Fibroblast of upper back skin (primary cell): ENCODE measurements around the gene LRRK1.
A peak's percentile ranks its signal among the peaks of the same experiment; 100 is the strongest.

ENCODE experiments used
- DNase-seq: peaks from one replicate; pipeline ENCODE4 v3.0.0-alpha.2; 2013

Gene LRRK1

DNA sequence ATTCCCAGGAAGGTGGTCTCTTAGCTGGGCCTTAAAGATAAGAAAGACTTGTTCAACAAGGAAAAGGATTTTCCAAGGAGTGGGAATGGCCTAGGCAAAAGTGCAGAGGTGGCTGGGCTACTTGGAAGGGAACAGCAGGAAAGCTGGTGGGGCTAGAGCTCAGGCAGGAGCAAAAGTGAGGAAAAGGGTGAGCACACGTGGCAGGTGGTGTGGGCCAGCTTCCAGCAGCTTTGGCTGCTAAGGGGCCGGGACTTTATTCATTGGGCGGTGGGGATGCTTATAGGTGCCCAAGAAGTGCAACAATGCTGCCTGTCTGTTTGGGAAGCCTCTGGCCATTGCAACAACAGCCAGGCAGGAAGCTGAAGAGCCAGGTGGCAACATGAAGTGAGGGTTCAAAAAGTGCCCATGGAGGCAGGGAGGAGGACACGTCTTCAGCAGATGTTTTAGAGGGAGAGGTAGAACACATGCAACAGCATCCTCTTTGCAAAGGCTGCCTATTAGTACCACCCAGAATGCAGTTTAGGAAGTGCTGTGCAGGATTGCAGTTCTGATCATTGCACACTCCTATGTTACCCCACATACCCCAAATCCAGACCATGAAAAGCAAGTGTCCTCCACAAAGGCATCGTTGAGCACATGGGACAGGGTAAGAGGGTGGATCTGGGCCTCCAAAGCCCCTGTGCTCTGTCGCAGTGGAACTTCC is 25.7 kb upstream of the LRRK1 start:
- DNase-seq: no peak

DNA sequence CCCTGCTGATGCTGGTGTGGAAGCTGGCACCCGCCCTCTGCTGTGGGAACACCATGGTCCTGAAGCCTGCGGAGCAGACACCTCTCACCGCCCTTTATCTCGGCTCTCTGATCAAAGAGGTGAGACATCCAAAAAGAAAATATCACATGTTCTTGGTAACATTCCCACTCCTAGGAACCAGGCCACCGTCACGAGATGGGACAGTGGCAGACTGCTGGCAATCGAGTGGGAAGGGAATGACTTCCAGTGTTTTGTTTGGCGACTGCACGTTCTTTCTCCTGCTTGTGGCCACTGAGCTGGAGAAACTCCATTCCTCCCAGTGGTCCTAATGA is 25.2 kb upstream of the LRRK1 start:
- DNase-seq: no peak

DNA sequence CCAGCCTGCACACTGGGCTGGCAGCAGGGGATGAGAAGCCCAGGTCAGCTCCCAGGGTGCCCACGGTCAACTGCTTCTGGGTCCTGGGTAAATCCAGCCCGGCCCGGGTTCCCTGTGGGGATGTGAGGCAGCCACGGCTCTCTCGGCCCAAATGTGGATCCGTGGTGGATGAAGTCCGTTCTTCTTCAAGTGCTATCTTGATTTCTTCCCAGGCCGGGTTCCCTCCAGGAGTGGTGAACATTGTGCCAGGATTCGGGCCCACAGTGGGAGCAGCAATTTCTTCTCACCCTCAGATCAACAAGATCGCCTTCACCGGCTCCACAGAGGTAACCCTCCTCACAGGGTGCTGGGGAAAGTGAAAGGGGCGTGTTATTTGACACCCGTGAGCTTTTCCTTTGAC is 23.4 kb upstream of the LRRK1 start:
- DNase-seq: no peak

DNA sequence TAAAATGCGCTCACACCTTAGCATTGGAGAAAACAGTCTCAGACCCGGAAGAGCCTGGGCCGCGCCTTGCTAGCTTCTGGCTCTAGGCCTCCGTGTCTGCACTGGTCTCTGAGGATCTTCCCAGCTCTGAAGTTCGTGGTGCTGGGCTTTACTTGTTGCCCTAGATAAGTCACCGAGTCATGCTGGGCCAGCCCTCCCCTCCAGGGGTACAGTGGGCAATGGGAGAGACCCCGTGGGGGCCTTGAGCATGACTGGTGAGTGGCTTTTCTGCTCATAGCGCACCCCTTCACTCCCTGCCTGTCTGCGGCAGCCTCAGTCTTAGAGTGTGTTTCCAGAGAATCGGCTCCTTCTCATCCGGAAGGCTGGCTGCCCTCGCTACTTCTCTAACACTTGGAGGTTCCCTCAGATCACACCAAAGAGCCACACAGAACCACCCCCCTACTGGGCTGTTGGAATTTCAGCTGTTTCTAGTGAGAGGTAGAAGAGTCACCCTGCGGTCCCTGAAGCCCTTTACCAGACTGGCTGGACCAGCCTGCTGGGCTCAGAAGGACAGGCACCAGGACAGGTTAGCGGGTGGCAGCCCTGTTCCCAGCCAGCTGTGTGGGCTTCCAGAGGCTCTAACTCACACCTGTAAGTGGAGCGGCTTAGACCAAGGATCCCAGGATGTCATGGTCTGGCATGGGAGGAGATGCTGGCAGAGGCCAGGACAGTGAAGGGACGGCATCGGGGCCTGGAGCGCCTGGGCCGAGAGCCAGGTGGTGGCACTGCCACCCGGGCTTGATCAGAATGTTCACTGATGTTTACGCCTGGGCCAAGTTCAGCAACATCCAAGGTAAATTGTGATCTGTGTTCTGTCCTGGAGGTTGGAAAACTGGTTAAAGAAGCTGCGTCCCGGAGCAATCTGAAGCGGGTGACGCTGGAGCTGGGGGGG is 21.7 kb upstream of the LRRK1 start:
- no peak for DNase-seq

DNA sequence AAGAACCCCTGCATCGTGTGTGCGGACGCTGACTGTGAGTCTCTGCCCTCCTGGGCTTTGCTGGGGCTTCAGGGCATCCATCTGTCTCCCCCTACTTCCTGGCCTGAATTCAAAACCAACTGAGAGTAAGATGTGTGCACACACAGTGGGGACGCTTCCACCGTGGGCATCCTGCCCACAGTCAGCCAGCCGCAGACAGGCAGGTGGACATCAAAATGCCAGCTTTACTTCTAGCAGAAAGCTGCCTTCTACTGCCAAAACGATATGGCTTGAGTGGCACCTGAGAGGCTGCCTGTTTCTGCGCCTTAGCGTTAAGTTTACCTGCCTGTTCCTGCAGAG is 21.0 kb upstream of the LRRK1 start:
- no peak for DNase-seq

DNA sequence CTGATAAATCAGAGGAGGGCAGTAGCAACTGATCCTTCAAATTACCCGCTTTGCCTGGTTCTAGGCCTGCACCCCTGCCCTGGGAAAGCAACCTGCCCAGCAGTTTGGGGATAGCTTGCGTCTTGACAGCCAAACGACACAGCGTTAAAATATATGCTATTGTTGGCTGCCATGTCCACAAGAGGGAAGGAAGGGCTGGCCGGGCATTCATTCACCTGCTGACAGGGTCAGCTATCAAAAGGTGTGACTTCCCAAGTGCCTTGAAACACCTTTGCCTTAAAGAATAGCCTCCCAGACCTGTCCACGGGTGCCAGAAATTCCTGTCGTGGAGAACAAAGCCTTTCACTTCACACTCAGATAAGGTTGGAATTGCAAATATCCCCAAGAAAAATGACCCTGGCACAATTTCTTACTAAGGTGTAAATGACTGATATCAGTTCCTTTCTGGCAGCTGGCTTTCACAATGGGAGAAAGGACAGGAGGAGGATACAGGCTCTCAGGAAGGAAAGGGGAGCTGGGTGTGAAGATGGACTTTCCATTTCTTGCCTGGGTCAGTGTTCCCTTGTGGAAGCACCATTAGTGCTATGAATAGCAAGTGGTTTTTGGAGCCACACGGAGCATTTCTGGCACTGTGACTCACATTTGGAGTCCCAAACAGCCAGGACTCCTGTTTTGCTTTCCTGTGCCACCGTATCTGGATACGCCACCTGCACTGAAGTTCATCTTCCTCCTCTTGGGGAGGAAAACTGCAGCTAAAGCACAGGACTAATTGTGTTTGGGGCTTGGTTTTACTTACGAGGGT is 20.3 kb upstream of the LRRK1 start:
- DNase-seq: no peak

DNA sequence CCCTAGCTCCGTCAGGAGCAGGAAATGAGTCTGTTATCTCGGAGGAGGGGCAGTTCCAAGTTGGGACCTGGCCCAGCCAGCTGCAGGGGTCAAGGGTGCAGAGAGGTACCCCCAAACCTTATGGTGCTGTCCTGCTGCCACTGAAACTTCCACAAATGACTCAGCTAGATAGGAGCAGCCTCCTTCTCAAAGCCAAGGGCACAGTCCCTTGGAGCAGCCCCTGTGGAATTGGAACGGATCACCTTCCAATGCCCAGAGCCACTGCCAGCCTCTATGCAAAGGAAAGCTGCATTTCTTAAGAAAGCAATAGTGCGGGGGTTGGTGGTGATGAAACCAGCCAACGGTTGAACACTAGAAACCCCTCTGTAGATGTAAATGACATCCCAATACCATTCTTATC is 19.6 kb upstream of the LRRK1 start:
- DNase-seq: no peak

DNA sequence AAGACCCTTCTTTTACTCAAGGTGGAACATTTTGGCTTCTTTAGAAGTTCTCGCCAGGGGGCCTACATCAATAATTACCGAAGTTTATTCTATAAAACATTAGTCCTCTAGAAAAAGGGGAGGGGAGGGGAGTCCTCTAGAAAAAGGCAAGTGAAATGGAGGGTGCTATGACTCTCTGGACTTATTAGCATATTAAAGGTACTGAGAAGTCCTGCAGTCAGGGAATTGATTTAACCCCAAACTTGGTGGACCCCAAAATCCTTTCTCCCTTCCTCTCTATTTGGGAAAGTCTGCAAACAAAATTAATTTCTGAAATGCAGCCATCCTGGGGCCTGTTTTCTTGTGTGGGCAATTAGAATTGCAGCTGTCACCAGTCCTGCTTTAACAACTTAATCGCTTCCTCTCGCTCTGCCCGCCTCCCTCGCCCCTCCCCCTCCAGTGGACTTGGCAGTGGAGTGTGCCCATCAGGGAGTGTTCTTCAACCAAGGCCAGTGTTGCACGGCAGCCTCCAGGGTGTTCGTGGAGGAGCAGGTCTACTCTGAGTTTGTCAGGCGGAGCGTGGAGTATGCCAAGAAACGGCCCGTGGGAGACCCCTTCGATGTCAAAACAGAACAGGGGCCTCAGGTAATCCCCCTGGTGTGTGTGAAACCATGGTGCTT is 18.9 kb upstream of the LRRK1 start:
- DNase-seq: no peak

DNA sequence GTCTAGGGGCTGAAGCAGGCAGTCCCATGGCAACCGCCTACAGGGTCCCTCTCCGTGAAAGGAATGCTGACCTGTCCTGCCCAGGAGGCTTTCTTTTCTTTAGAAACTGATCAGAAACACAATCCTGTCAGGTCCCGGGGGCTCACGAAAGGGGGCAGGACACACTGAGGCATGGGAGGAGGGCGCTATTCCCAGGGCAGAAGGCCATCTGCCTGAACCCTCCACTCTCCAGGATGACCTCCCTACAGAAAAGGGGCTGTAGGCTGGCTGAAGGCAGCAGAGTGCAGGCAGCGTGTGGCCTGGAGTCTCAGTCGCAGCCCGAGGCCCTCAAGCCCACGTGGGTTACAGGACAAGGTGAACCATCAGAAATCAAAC is 18.4 kb upstream of the LRRK1 start:
- DNase-seq: no peak

DNA sequence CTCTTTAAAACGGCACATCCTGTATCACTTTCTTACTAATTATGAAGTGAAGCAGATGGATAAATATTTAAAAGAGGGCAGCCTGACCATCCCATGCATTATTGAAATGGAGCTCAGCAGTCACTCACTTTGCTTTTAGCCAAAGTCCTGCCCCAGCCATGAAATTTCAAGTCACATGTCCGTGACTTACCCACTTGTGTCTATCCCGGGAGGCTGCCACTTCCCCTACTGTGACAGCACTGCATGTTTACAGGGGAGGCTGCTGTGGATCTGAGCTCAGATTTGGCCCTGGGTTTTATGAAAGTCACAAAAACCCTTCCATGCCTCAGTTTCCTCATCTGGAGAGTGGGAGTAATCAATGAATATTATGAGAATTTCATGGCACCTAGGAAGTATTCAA is 17.9 kb upstream of the LRRK1 start:
- DNase-seq: no peak

DNA sequence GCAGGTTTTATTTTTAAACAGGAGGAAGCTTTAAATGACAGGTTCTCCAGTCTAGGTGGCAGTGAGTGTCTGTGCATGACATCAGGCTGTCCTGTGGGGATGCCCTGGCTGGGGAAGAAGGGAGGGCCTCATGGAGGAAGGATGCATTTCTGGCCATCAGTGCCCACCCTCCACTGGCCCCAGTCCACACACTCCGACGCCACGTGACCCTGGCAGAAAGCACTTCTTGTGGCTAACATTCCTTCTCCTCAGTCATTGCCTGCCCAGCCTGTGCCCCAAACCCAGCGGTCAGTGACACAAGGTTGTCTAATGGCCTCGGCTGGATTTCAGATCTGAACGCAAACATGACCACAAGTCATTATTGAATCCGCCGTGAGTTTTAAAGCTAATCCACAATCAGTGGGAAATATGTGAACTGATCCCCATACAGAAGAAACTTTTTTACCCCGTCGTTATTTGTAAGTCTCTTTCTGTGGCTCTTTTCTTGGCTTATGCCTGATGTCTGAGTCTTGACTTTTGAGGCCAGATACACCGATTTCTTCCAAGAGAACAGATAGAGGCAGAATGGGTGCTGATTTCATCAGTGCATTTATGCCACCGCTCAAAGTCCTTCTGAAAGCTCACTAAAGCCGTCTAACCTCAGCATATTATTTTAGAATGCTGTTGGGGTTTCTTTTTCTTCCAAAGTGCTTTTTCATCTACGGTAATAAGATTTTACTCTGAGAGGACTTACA is 17.3 kb upstream of the LRRK1 start:
- DNase-seq: no peak

DNA sequence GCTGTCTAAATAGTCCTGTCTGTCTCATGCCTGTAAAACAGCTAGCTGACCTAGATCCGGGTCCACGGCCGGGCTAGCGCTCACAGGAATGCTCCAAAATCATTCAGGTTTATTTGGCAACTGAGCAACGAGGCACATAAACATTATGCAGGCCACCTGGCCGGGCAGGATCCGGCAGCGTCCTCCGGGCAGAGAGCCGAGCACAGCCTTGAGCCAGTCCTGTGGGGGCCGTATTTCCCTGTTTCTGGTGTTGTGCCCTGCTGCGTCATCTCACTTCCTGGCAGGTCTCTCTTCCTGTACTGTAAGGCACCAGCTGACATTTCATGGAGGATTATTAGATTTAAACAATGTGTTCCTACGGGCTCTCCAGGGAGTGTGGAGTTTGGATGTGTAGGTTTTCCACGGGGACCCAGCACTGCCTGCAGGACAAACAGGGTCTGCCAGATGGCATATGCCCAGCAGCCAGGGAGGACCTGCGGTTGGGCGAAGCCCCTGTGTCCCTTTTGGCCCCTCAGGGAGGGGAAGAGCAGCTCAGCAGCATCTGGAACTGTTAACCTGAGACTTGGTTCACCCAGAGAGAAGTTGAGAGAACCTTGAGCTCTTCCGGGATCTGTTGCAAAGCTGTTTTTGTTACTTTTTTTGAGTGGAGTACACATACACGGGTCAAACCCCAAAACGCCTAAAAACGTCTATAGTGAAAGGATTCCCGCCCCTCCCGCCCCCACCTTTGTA is 16.6 kb upstream of the LRRK1 start:
- DNase-seq: peak; percentile 86

DNA sequence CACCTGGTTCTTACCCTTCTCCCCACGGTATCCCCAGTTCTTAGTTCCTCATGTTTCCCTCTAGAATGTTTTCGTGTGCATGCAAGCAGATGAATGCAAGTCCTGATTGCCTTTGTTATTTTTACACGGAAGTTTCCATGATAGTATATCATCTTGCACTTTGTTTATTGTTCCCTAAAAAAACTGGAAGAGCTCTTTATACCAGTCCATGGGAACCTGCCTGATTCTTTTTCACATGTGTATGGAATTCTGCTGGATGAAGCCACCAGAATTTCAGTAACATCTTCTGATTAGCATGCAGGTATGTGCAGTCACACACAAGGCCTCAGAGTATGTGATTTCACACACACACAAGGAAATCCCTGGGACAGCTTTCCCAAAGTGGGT is 16.0 kb upstream of the LRRK1 start:
- no peak for DNase-seq

DNA sequence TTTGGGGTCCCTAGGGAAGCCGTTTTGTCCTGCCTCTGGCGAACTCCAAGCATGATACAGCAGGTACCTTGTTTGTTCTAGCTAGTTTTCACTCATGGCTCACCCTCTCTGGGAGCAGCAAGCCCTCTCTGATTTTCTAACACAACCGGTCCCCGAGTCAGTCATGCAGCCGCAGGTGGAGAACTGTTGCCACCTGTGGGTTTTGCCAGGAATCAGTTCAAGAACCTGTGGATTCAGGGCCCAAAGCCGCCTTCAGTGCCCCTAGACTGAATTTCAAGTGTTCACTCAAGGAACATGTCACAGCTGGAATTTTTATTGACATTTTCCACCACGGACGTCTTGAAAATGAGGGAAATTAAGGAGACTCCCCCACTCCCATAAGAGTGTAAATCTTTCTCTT is 13.3 kb upstream of the LRRK1 start:
- no peak for DNase-seq

DNA sequence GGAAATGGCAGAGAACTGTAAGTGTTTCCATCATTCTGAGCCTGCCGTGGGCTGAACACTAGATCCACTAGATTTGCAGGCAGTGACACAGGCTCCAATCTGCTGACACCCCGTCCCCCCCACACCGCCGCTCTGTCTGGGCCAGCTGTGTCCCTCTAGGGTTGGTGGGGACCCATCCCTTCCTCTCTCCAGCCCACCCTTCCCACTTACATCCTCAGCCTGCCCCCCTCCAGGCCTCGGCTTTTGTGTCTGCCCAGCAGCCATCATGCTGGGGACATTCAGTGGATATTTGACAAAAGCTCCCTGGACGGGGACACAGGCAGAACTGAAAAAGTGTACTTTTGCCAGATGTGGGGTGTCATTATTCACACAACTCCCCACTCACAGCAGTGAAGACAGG is 10.7 kb upstream of the LRRK1 start:
- DNase-seq: no peak

DNA sequence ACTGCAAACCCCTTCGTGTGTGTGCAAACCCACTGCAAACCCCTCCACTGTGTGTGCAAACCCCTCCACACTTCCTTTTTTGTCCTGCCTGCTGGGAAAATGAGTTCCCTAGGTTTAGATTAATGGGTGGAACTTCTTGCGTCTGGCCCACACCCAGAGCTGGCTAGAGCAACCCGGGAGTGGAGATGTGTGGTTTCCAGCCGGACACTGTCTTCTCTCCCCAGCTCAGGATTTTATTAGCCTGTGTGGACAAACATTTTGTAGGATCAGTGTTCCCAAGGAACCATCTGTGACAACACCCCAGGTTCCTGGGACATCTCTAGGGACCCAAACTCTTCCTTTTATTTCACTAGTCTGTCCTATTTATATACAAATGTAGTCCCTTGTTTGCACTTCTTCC is 9.6 kb upstream of the LRRK1 start:
- DNase-seq: no peak

DNA sequence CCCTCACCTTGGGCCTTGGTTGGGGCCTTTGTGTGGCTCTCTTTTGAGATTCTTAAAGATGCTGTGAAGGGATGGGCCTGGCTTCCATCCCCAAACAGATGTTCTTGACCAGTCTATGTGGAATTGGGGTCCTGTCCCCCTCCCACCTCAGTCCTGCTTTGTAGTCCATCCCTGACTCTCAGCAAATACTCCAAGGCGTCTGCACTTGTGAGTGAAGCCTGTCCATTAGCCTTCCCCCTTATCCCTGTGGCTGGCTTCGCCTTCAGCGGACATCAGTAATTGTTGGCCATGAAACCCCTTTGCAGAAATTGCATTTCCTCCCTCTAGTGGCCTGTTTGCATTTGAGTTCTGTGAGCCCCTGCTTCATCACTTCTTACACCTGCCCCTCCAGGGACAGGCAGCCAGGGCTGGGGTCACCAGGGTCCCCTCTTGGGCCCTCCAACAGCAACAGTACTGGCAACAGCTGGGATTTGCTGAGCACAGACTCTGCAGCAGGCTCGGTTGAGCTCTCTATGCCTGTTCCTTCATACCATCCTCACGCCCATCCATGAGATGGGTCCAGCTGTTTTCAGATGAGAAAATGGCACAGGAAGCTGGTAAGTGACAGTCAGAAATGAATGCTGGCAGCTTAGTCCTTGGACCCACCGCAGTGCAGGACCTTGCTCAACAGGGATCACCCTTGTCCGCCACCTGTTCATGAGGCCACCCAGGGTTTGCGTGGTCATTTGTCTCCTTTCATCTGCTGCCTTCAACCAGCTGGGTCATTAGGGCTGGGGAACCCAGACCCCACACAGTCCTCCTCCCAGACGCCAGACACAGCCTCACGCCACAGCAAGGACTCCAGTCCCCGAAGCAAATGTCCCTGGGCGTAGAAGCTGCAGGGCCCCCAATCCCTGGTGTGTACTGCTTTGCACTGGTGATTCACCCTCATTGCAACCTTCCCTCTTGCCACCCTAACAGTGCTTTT is 8.9 kb upstream of the LRRK1 start:
- DNase-seq: no peak

DNA sequence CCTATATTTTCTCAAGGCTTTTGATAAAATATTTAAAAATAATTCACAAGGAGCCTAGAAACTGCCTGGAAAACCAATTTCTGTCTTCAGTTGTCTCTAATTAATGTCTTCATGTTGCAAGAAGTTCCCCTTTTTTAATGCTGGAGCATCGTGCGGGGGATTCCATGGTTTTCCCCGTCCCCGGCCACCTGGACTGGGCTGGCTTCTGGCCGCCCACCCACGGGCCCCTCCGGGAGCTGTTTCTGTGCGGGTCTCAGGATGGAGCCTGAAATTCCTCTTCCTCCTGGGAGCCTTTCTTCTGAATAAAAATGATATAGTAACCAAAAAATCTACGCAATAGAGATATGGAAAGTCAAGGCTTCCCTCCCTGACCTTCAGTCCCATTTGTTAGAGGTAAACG is 8.1 kb upstream of the LRRK1 start:
- DNase-seq: no peak

DNA sequence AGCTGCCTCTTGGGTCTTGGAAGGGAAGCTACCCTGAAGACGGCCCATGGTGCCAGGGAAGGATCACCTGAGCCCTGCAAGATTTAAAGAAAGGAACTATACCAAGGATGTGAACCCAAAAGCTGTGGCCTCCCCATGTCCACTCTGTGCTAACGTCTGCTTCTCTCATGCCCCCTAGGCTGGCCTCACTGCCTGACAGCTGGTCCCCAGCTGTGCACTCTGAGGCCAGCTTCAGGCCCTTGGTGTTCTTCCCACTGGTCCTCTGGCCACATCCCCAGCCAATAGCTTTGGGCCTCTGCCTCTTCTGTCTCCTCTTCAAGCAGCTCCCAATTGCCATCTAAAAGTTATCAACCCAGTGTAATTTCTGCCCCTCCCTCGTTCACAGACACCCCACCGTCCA is 5.2 kb upstream of the LRRK1 start:
- no peak for DNase-seq

DNA sequence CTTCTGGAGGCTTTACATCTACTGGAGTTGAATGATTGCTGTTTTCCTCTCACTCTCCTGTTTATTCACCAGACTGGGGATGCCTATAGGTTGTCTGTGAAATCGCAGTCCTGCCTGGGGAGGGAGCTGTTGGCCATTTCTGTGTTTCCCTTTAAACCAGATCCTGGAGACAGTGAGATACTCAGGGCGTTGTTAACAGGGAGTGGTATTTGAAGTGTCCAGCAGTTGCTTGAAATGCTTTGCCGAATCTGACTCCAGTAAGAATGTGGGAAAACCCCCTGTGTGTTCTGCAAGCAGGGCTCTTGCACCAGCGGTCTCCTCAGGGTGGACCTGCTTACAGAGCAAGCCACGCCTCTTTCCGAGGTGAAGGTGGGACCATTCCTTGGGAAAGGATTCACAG is 4.3 kb upstream of the LRRK1 start:
- no peak for DNase-seq
